ENCODE results near the gene HOXD9.

HOXD9 gene

DNA sequence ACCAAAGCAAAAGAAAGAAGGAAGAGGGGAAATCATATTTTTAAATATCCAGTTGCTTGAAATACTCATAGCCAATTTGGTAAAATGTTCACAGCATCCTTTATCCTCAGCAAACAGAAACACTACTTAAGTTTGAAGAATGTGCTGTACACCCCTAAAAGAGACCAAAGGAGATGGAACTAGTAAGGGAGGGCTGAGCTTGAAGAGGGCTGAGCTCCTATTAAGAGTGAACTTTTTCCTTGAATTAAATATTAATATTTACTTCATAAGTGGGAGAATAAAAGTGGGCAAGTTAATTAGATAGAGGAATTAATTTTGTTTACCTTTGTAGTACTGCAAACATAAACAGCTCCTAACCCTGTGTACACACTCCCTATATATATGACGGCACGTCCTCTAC, 45.7 kb upstream of the HOXD9 start:
- Histone ChIP-seq H3K27ac (no peak overlapping the region), H3K36me3 (no peaks in the 10 kb centered on the region), H3K27me3 (peaks cover 100% of the 10 kb centered on the region), H3K4me1 (ENCODE audit: control insufficient read depth in 1 of 2, insufficient read depth in 1 of 2, low read depth in 1 of 2, low read length in 1 of 2) (peaks cover 30 to 31% of the 10 kb centered on the region in 2 experiments), H3K4me3 (ENCODE audit: low read depth in 1 of 2, low read length in 1 of 2) (no peak overlapping the region), H3K9me3 (peaks cover 9% of the 10 kb centered on the region)
- TF ChIP-seq, protein P1, sequence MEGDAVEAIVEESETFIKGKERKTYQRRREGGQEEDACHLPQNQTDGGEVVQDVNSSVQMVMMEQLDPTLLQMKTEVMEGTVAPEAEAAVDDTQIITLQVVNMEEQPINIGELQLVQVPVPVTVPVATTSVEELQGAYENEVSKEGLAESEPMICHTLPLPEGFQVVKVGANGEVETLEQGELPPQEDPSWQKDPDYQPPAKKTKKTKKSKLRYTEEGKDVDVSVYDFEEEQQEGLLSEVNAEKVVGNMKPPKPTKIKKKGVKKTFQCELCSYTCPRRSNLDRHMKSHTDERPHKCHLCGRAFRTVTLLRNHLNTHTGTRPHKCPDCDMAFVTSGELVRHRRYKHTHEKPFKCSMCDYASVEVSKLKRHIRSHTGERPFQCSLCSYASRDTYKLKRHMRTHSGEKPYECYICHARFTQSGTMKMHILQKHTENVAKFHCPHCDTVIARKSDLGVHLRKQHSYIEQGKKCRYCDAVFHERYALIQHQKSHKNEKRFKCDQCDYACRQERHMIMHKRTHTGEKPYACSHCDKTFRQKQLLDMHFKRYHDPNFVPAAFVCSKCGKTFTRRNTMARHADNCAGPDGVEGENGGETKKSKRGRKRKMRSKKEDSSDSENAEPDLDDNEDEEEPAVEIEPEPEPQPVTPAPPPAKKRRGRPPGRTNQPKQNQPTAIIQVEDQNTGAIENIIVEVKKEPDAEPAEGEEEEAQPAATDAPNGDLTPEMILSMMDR (IDR thresholded peaks at IDR 0.05): no peak

GRCh38 chr2:176078541-176079284, 43.8 kb upstream of the HOXD9 start:
- Histone ChIP-seq H3K4me1 (ENCODE audit: control insufficient read depth in 1 of 2, insufficient read depth in 1 of 2, low read depth in 1 of 2, low read length in 1 of 2) (peaks cover 48 to 49% of the 10 kb centered on the region in 2 experiments), H3K27ac (no peak overlapping the region), H3K36me3 (no peaks in the 10 kb centered on the region), H3K9me3 (peaks cover 9% of the 10 kb centered on the region), H3K4me3 (ENCODE audit: low read depth in 1 of 2, low read length in 1 of 2) (peak overlapping the region; percentile 50 to 58), H3K27me3 (peaks cover 100% of the 10 kb centered on the region)
- TF ChIP-seq, protein P1 (IDR thresholded peaks at IDR 0.05): no peak

DNA sequence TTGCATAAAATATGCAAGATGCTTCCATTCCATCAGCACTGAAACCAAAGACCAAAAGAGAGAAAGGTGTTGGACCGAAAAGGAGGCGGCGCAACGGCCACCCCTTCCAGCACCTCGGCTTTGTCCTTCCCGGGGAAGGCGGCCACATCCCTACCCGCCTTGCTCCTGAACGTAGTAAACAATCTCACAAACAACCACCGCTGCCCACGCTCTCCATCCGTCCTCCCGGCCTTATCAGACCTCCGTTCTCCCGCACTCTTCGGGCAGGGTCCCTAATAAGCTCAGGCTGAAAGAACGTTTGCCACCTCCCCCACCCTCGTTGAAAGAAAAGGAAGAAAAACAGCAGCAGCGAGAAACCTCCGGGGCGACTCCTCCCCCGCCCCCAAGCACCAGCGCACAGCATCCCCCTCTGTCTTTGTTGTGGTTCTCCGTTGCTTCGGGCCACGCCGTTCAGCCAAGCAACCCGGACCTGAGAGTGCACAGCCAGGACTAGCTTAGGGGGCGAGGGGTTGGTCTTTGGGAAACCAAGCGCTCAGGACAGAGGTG, 43.2 kb upstream of the HOXD9 start:
- Histone ChIP-seq H3K4me1 (ENCODE audit: control insufficient read depth in 1 of 2, insufficient read depth in 1 of 2, low read depth in 1 of 2, low read length in 1 of 2) (peaks cover 52 to 55% of the 10 kb centered on the region in 2 experiments), H3K27me3 (peaks cover 100% of the 10 kb centered on the region), H3K27ac (no peak overlapping the region), H3K36me3 (no peaks in the 10 kb centered on the region), H3K9me3 (peaks cover 9% of the 10 kb centered on the region), H3K4me3 (ENCODE audit: low read depth in 1 of 2, low read length in 1 of 2) (peak overlapping the region; percentile 50 to 58)
- TF ChIP-seq, protein P1 (IDR thresholded peaks at IDR 0.05): no peak

GRCh38 chr2:176079831-176080539, 42.5 kb upstream of the HOXD9 start:
- Histone ChIP-seq H3K9me3 (peaks cover 9% of the 10 kb centered on the region), H3K4me3 (ENCODE audit: low read depth in 1 of 2, low read length in 1 of 2) (peak overlapping the region; percentile 50 to 58), H3K27me3 (peaks cover 100% of the 10 kb centered on the region), H3K27ac (no peak overlapping the region), H3K36me3 (no peaks in the 10 kb centered on the region), H3K4me1 (ENCODE audit: control insufficient read depth in 1 of 2, insufficient read depth in 1 of 2, low read depth in 1 of 2, low read length in 1 of 2) (peaks cover 58 to 61% of the 10 kb centered on the region in 2 experiments)
- TF ChIP-seq, protein P1 (IDR thresholded peaks at IDR 0.05): peak; percentile 57

GRCh38 chr2:176080540-176081375, 41.8 kb upstream of the HOXD9 start:
- peaks cover 9% of the 10 kb centered on the region for H3K9me3 ChIP-seq
- H3K27me3 ChIP-seq: peaks cover 100% of the 10 kb centered on the region
- H3K4me1 ChIP-seq (ENCODE audit: control insufficient read depth in 1 of 2, insufficient read depth in 1 of 2, low read depth in 1 of 2, low read length in 1 of 2): peaks cover 66 to 69% of the 10 kb centered on the region in 2 experiments
- H3K27ac ChIP-seq: no peak overlapping the region
- TF ChIP-seq, protein P1 (IDR thresholded peaks at IDR 0.05): no peak
- peak overlapping the region; percentile 34 to 44 for H3K4me3 ChIP-seq (ENCODE audit: low read depth in 1 of 2, low read length in 1 of 2)
- H3K36me3 ChIP-seq: no peaks in the 10 kb centered on the region

All from neutrophil (primary cell).